Kidney epithelial cell (primary cell): ENCODE measurements around the gene MECR. TPM values are rescaled to one million over a fixed set of nuclear protein-coding genes. Genes with fewer than 3 reads are reported as not detected.

Experiments used
- DNase-seq: peaks from one replicate; pipeline ENCODE4 v3.0.0-alpha.2; 2010; ENCODE audit warnings: low read depth
- H3K27me3 ChIP-seq: 2 replicates; pipeline ENCODE4 v1.6.0; 2011; ENCODE audit warnings: low read length; ENCODE audit not compliant: control insufficient read depth, insufficient read depth
- H3K36me3 ChIP-seq: 2 replicates; pipeline ENCODE4 v1.5.1; 2011; ENCODE audit warnings: low read length; ENCODE audit not compliant: control insufficient read depth, insufficient read depth
- H3K4me3 ChIP-seq: 2 replicates; pipeline ENCODE4 v1.5.1; 2011; ENCODE audit warnings: low read depth, mild to moderate bottlenecking, control low read depth, low read length
- total RNA-seq: library from RNA; depleted of rRNA; stranded (reverse); fragments of >200 nt; gene quantifications from 2 replicates; pipeline ENCODE4 v1.2.3, GENCODE V29; 2015
- TF ChIP-seq, protein P1 (sequence below): IDR thresholded peaks from 2 replicates; pipeline ENCODE4 v1.5.1; 2011; ENCODE audit warnings: mild to moderate bottlenecking, moderate library complexity, low read length, control low read depth, inconsistent platforms; ENCODE audit not compliant: insufficient read depth, poor library complexity, severe bottlenecking

MECR gene
- total RNA-seq, 1 donor from 2014 or later, result 23.6 TPM

DNA sequence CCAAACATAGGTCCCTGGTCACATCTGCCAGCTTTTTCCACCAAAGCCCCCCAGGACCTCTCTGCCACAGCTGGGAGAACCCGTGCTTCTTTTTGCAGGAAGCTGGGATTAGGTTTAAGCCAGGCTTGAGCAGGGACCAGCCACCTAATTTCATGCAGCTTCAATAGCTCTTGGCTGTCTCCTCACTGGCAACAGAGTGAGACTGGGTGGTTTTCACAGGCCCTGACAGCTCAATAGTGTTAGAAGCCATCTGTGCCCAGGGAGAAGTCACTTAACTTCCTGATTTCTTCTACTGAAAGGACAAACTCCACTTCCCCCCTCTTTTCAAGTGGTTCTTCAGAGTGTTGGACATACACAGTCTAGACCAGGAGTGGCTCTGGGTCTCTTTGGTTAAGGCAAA, 28.7 kb downstream of the MECR start:
- H3K27me3 ChIP-seq, result no peaks in the 10 kb centered on the region
- peaks cover 5% of the 10 kb centered on the region for H3K36me3 ChIP-seq
- DNase-seq, result no peak
- no peak overlapping the region for H3K4me3 ChIP-seq
- TF ChIP-seq, protein P1, sequence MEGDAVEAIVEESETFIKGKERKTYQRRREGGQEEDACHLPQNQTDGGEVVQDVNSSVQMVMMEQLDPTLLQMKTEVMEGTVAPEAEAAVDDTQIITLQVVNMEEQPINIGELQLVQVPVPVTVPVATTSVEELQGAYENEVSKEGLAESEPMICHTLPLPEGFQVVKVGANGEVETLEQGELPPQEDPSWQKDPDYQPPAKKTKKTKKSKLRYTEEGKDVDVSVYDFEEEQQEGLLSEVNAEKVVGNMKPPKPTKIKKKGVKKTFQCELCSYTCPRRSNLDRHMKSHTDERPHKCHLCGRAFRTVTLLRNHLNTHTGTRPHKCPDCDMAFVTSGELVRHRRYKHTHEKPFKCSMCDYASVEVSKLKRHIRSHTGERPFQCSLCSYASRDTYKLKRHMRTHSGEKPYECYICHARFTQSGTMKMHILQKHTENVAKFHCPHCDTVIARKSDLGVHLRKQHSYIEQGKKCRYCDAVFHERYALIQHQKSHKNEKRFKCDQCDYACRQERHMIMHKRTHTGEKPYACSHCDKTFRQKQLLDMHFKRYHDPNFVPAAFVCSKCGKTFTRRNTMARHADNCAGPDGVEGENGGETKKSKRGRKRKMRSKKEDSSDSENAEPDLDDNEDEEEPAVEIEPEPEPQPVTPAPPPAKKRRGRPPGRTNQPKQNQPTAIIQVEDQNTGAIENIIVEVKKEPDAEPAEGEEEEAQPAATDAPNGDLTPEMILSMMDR, result no peak

DNA sequence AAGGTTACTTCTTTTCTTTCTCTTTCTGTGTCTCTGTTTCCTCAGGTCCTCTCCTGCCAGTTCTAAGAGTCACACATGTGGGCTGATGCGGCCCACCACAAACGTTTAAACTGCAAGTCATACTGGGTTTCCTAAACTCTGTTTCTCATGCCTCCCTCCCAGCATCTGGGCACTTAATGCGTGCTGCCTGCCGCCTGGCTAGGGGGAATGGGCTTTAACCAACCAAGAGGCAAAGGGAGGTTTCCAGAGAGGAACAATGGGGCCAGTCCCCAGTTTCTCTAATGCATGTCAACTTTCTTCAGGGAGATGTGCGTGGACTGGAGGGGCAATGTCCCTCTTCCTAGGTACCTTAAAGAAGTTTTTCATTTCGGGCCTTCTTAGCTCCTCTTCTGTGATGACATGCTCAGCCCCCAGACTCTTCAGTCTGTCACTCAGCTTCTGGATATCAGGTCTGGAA, 29.1 kb downstream of the MECR start:
- peaks cover 4% of the 10 kb centered on the region for H3K36me3 ChIP-seq
- no peaks in the 10 kb centered on the region for H3K27me3 ChIP-seq
- DNase-seq, result no peak
- TF ChIP-seq, protein P1, result no peak
- H3K4me3 ChIP-seq, result no peak overlapping the region

DNA sequence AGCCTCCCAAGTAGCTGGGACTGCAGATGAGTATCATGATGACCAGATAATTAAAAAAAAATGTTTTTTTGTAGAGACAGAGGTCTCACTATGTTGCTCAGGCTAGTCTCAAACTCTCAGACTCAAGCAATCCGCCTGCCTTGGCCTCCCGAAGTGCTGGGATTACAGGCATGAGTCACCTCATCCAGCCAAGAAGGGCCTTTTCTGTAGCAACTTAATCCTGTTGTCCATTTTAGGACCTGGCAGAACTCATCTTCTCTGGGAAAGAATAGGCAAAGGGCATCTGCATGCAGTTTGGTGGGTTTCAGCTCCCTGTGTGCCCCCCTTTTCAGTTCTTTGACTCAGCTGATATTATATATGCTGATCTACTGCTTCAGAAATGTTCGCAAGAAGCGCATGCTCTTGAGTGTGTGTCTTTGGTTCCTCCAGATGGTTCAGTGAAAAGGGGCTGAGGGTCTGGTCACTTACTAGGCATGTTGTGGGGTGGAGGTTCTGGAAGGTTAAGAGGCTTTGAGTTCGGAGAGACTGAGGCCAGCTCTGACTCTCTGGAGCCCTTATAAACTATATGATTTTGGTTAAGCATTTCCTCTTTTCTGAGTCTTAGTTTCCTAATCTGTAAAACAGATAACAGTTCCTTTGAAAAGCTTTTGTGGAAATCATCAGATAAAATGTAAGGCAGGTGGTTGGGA, 29.7 kb downstream of the MECR start:
- TF ChIP-seq, protein P1, result no peak
- Histone ChIP-seq H3K36me3 (peaks cover 4% of the 10 kb centered on the region), H3K27me3 (no peaks in the 10 kb centered on the region), H3K4me3 (no peak overlapping the region)
- no peak for DNase-seq

DNA sequence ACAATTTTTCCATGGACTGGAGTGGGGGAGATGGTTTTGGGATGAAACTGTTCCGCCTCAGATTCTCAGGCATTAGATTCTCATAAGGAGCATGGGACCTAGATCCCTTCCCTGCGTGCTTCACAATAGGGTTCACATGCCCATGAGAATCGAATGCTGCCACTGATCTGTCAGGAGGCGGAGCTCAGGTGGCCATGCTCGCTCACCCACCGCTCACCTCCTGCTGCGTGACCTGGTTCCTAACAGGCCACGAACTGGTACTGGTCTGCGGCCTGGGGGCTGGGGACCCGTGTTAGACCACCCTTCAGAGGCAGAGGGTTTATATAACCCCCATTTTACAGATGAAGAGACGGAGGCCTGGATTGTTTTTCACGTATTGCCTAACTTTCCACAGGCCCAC, 32.7 kb downstream of the MECR start:
- no peak for DNase-seq
- peaks cover 4% of the 10 kb centered on the region for H3K36me3 ChIP-seq
- H3K4me3 ChIP-seq, result no peak overlapping the region
- TF ChIP-seq, protein P1, result no peak
- H3K27me3 ChIP-seq, result no peaks in the 10 kb centered on the region

DNA sequence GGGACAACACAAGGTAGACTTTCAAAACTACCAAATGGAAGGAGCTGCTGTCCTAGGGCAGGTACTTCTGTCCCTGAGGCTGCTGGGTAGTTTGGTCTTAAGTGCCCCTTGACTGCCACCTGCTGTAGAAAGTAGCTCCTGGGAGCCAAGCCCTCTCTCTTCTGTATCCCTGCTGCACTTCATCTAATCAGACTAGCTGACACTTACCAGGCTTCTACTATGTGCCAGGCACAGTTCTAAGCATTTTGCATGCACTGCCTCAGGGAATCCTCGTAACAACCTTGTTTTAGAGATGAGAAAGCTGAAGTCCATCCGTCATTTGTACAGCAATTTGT, 33.2 kb downstream of the MECR start:
- peaks cover 4% of the 10 kb centered on the region for H3K36me3 ChIP-seq

More for the DNA sequence above, 33.2 kb downstream of the MECR start:
- H3K4me3 ChIP-seq, result no peak overlapping the region
- no peaks in the 10 kb centered on the region for H3K27me3 ChIP-seq
- TF ChIP-seq, protein P1, result peak; percentile 57
- no peak for DNase-seq
